Ramos (cell line): Measurements from ENCODE around the gene AP2A2.

Source experiments
- in situ Hi-C: fragments of 300-500 bp; cut with MboI; formaldehyde crosslinking; loops from one replicate; pipeline ENCODE4 v1.14.3; 2022; ENCODE audit warnings: low sequenced_read_pairs; ENCODE audit not compliant: unreplicated experiment

Gene AP2A2

DNA sequence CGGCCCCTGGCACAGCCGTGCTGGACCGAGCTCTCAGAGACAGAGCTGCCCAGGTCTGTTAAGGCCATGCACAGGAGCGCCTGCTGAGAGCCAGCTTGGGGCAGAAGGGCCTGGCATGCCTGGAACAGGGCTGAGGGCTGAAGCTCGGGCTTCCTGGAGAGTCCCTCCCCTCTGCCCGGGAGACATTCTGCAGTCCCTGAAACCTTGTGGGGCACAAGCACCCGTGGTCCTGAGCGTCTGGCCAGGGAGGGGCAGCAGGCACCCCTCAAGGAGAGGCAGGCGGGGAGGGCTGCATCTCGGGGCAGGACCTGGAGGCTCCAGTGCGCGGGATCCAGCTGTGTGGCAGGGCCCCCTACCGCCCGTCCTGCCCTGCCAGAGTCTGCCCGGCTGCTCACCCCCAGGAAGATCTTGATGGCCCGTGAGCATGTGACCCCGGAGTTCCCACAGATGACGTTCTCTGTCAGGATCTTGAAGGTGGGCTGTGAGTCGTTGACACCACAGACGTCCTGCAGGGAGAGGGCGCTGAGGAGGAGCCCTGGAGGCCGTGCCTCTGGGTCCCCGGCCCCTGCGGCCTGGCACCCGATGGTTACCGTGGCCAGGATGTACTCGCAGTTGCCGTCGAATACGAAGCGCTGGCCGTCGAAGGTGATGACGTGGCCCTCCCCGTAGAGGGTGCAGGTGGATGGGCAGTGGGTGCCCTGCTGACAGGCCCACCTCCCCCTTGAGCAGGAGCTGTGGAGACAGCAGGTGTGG is 99.9 kb downstream of the AP2A2 start:
- in situ Hi-C loops = no loop called here

DNA sequence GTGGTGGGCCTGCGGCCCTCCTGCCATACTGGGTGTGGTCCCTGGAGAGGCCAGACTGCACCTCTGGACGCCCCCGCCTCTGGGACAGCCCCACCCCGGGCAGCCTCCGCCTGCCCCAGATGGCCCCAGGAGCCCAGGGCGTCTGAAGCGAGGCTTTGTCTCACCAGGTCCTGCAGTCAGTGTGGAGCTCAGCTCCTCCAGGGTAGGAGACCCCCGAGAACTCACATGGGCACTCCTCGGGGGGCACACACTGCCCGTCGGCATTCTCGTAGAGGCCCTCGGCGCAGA is 100.4 kb downstream of the AP2A2 start:
- in situ Hi-C loops = no loop called here

DNA sequence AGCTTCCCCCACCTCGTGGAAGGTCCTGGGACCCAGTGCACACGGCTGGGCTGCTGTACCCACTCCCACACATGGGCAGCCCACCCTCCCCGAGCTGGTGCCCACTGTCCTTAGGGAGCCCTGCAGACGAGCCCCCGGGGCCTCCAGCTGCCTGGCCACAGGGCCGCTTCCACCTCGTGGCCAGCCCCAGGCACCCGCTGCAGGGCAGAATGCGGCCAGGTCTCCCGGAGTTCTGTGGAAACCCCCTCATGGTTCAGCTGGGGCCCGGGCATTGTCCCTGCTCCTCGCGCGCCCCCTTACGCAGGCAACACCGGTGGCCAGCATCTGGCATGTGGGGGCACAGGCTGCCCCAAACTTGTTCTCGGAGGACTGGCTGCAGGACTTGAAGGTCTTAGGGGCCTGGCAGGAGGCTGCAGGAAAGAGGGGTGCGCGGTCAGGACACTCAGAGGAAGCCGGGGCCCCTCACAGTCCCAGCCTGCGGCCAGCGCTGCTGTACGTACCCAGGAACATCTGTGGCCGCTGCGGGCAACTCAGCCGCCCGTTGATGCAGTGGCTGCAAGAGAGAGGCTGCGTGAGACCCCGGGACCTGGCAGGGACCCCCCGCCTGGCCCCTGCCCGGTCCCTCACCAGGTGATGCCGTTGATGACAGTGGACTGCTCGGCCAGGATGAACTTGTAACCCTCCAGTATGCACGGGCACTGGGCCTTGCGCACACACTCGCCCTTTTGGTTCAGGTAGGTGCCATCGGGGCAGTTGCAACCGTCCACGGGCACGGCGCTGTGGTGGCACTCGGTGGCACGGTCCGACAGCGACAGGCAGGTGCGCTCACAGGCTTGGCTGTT is 101.2 kb downstream of the AP2A2 start:
- in situ Hi-C loops = no loop called here

GRCh38 chr11:1027483-1028290 is 102.0 kb downstream of the AP2A2 start:
- in situ Hi-C loops = no loop called here

DNA sequence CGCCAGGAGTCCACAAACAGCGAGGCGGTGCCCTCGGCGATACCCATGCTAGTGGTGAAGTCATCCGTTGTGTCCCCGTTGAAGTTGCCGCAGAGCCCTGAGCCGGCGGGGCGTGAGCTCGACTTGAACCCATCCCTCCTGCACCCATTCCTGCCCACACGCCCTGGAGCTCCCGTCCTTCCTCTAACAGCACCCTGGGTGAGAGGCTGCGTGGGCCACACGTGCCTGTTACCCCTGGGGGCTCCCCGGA is 102.5 kb downstream of the AP2A2 start:
- in situ Hi-C loops = no loop called here

DNA sequence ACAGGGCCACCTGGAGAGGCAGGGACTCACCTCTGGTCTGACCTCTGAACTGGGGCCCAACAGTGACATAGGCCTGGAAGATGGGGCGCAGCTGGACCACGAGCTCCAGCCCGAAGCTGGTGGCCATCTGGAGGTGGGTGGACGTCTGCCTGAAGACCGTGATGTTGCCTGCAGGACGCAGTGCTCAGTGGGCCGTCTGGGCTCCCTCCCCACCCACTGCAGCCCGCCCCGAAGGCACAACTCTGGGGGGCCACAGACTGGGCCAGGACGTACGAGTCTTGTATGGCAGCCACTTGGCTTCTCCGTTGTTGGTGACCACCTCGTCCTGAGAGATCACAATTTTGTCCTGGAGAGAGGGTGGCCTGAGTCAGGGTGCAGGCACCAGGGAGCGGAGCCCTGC is 102.9 kb downstream of the AP2A2 start:
- in situ Hi-C loops = no loop called here

DNA sequence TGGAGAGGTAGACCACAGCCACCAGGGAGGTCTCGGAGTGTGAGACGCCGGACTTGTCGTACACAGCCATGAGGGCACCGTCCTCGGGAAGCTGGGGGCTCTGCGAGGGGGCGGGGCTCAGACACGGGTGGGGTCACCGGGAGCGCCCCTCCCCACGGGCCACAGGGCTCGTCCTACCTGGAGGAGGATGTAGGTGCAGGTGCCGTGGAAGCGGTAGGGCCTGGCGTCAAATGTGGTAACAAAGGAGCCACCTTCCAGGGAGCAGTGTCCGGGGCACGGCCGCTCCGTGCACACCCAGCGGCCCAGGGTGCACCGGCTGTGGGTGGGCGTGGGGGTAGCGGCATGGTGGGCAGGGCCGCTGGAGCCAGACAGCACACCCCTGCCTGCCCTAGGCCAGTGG is 103.4 kb downstream of the AP2A2 start:
- in situ Hi-C loops = no loop called here

GRCh38 chr11:1029654-1030053 is 104.0 kb downstream of the AP2A2 start:
- in situ Hi-C loops = no loop called here

GRCh38 chr11:1030086-1030485 is 104.4 kb downstream of the AP2A2 start:
- in situ Hi-C loops = no loop called here

- in situ Hi-C loops = no loop called here
Measured at GRCh38 chr11:1030556-1030955, 104.9 kb downstream of the AP2A2 start.

DNA sequence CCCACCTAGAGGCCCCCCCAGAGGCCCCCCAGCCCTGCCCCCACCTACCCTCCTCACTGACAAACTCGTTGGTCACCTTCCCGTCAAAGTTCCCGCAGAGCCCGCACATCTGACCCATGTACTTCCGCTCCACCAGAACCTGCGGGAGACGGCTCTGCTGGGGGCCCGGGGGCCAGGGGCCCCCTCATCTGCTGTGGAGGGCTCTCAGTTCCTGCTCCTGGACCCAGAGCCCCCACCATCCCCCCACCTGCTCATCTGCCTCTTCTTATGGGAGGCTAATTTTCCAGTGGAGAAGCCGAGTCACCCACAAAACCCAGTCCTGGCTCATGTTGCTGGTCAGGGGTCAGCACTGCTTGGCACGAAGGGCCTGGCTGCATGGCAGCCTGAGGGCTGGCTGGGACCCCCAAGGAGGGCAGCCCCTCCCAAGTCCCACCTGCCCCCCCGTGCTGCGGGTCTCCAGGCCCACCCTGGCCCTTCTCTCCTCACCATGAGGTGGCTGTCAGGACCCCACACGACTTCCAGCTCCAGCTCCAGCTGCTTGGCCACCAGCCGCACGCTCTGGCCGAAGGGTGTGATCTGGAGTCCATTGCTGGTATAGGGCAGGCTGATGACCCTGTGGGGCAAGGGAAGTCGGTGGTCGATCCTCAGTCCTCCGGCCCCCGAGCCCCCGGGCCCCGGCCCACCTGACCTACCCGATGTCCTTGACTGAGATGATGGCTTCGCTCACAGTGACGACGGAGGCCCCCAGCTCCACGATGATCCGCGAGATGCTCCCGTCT is 105.6 kb downstream of the AP2A2 start:
- in situ Hi-C loops = no loop called here

- in situ Hi-C loops = no loop called here
Measured at GRCh38 chr11:1032310-1032891, 106.7 kb downstream of the AP2A2 start.

DNA sequence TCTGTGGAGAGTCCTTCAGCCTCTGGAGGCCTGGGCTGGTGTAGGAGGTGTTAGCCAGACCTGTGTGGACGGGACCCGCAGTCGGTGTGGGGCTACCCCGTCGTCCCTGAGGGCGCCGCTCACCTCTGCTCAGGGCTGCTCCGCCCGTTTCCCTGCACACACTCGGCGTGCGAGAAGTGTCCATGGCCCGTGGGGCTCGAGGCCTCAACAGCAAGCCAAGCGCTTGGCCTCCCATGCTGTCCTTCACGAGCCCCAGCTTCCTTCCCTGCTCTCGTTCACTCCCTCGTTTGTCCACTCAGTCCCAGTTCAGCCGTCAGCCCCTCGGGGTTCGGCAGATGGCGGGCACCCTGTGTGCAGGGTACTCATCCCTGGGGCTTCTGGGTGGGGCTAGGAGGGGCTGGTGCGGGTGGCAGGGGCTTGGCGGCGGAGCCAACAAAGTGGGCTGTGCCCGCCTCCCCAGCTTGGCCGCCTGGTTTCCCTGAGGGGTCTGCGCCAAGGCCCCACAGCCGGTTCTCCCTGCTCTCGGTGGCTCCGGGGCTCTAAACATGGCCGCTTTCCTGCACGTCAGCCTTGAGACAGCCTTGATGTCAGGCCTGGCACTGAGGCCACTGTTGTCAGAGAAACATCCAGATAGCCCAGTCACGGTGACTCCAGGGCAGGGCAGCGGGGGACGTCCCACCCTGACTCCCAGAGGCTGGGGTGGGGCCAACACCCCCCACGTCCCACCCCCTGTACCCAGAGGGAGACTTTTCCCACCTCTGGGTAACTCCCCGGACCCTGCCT is 107.5 kb downstream of the AP2A2 start:
- in situ Hi-C loops = no loop called here

GRCh38 chr11:1034001-1034400 is 108.3 kb downstream of the AP2A2 start:
- in situ Hi-C loops = no loop called here

- in situ Hi-C loops = no loop called here
Measured at GRCh38 chr11:1034456-1035295, 109.0 kb downstream of the AP2A2 start.

- in situ Hi-C loops = no loop called here
Measured at GRCh38 chr11:1035577-1036283, 110.1 kb downstream of the AP2A2 start.

DNA sequence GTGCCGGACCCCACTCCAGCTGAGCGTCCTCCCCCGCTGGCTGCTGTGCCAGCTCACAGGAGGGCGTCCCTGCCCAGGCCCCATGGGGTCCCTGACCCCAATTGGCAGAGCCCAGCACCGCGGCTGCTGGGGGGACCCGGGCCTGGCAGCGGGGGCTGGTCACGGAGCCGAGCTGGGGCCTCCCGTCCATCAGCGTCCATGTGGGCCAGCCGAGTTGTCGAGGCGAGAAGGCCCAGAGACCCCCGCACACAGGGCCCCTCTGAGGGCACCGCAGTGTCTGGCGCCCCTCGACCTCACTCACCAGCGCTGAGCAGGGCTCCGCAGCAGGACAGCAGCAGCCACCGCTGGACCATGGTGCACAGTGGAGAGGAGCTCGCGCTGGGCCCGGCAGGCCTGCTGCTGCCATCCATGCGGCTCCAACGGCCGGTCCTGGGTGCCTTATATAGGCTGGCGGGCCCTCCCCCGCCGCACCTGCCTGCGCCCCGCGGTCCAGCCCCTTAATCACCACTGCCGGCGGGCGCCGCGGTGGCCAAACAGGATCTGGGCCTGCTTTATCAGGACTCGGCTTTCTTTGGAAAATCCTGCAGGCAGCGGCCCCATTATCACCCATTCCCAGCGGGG is 110.7 kb downstream of the AP2A2 start, which contains the start of gene MUC6:
TSS of gene MUC6 (minus strand) at position 416 of the 621 bp plus-strand sequence. CDS start at position 353, 63 bp downstream.
- in situ Hi-C loops = no loop called here
